ENCODE results near the gene CDH15.
"Not testable (repeated sequence)": the region's sequence is repeated elsewhere in the genome, so short reads cannot be mapped to it uniquely, and the experiment has no call there.

The CDH15 gene

GRCh38 chr16:89174877-89175276 is 3.3 kb downstream of the CDH15 start:
- no peak for DNase-seq

- no peak for DNase-seq
Measured at GRCh38 chr16:89175280-89176146, 4.0 kb downstream of the CDH15 start.

- DNase-seq = no peak
Measured at GRCh38 chr16:89176147-89176690, 4.7 kb downstream of the CDH15 start.

GRCh38 chr16:89176717-89177116 is 5.2 kb downstream of the CDH15 start:
- DNase-seq = no peak

GRCh38 chr16:89177501-89177900 is 6.0 kb downstream of the CDH15 start:
- DNase-seq = no peak

- DNase-seq = no peak
Measured at GRCh38 chr16:89178453-89179147, 7.1 kb downstream of the CDH15 start.

GRCh38 chr16:89179148-89179484 is 7.6 kb downstream of the CDH15 start:
- no peak for DNase-seq

- no peak for DNase-seq
Measured at GRCh38 chr16:89179656-89180315, 8.2 kb downstream of the CDH15 start.

GRCh38 chr16:89183463-89183862 is 11.9 kb downstream of the CDH15 start:
- no peak for DNase-seq

GRCh38 chr16:89183975-89184676 is 12.6 kb downstream of the CDH15 start:
- no peak for DNase-seq

GRCh38 chr16:89184677-89184932 is 13.1 kb downstream of the CDH15 start:
- no peak for DNase-seq

- peak; percentile 64 for DNase-seq
Measured at GRCh38 chr16:89184933-89185794, 13.6 kb downstream of the CDH15 start.

GRCh38 chr16:89185887-89186592 is 14.5 kb downstream of the CDH15 start:
- not testable (repeated sequence) for DNase-seq

- not testable (repeated sequence) for DNase-seq
Measured at GRCh38 chr16:89186593-89187031, 15.1 kb downstream of the CDH15 start.

GRCh38 chr16:89187032-89187769 is 15.7 kb downstream of the CDH15 start:
- peak; percentile 69 for DNase-seq

GRCh38 chr16:89187770-89188392 is 16.3 kb downstream of the CDH15 start:
- no peak for DNase-seq

- not testable (repeated sequence) for DNase-seq
Measured at GRCh38 chr16:89188471-89189357, 17.2 kb downstream of the CDH15 start.

GRCh38 chr16:89189358-89190025 is 17.9 kb downstream of the CDH15 start:
- DNase-seq = no peak

Measured in hematopoietic multipotent progenitor cell treated with erythropoietin and hydrocortisone succinate and interleukin-3 and kit ligand, for 4 days (in vitro differentiated cells).